Measurements from ENCODE around the gene BCAS4.

BCAS4 gene

DNA sequence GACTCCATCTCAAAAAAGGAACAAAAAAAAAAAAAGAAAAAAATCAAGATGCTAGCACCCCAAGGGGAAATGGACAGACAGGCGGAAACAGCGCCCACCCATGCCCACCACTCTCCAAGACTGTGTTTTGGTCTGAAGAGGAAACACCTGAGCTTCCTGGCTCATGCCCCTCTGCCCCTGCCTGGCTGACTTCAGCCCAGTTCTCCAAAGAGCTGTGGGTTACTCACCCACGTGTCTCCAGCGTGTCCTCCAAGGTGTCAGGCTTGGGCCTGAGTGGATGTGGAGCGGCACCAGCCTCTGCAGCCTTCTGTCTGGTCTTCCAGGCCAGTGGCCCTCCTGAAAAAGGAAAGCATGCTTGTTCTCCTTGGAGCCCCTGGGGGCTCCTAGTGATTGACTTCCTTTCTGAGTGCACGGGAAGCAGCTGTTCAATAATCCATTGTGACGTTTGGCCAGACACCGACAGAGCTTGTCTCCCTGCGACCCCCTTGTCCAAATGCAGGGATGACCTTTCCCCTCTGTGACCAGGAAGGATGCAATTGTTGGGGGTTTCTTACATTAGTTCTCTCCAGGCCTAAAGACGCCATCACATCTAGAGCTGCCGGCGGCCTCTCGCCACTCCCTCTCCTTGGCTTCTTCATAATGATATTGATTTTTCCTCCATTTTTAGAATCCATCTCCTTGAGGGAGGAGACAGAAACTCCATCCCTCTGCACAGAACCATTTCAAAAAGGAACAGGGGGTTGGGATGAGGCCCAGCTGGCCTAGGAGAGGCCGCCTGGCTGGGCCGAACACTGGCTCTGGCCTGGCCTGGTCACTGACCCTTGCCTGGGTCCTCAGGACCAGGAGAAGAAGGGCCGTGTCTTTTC is 77.9 kb downstream of the BCAS4 start:
- DNase-seq (ENCODE audit: insufficient read length, low spot score) (no peak), FAIRE-seq (no peak)
- no peak for TF ChIP-seq SPI1 (IDR thresholded peaks at IDR 0.05; ENCODE audit: low read depth, low read length)
- TF ChIP-seq POLR2A (IDR thresholded peaks at IDR 0.05; ENCODE audit: low read depth, low read length), result no peak
- TF ChIP-seq POU2F2 (IDR thresholded peaks at IDR 0.05; ENCODE audit: low read depth, low read length), result no peak
- TF ChIP-seq TAF1 (IDR thresholded peaks at IDR 0.05; ENCODE audit: low read depth, low read length), result no peak
- no peak for TF ChIP-seq POLR2AphosphoS5 (IDR thresholded peaks at IDR 0.05; ENCODE audit: low read depth, low read length)
- no peak for TF ChIP-seq PAX5 (IDR thresholded peaks at IDR 0.05; ENCODE audit: insufficient read depth, low read length, severe bottlenecking)

DNA sequence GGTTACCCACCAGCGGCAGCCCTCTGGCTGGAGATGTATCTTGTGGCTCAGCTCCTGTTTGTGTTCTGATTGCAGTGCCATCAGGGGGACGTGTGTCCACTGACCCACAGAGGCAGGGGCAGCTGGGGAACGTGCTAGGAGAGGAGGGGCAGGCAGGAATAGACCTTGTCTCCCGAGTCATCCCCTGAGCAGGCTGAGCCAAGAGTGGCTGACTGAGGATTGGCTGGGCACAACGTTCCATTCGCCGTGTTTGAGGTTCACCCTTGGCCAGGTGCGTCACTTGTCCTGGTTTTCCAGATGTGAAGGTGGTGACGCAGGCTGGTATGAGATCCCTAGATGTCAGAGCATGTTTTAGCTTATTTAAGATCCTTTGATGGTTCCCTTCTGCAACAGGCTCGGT is 78.7 kb downstream of the BCAS4 start:
- TF ChIP-seq SPI1 (IDR thresholded peaks at IDR 0.05; ENCODE audit: low read depth, low read length) (no peak), POU2F2 (IDR thresholded peaks at IDR 0.05; ENCODE audit: low read depth, low read length) (no peak), POLR2A (IDR thresholded peaks at IDR 0.05; ENCODE audit: low read depth, low read length) (no peak), TAF1 (IDR thresholded peaks at IDR 0.05; ENCODE audit: low read depth, low read length) (no peak), POLR2AphosphoS5 (IDR thresholded peaks at IDR 0.05; ENCODE audit: low read depth, low read length) (no peak), PAX5 (IDR thresholded peaks at IDR 0.05; ENCODE audit: insufficient read depth, low read length, severe bottlenecking) (no peak)
- DNase-seq (ENCODE audit: insufficient read length, low spot score) (no peak), FAIRE-seq (no peak)

DNA sequence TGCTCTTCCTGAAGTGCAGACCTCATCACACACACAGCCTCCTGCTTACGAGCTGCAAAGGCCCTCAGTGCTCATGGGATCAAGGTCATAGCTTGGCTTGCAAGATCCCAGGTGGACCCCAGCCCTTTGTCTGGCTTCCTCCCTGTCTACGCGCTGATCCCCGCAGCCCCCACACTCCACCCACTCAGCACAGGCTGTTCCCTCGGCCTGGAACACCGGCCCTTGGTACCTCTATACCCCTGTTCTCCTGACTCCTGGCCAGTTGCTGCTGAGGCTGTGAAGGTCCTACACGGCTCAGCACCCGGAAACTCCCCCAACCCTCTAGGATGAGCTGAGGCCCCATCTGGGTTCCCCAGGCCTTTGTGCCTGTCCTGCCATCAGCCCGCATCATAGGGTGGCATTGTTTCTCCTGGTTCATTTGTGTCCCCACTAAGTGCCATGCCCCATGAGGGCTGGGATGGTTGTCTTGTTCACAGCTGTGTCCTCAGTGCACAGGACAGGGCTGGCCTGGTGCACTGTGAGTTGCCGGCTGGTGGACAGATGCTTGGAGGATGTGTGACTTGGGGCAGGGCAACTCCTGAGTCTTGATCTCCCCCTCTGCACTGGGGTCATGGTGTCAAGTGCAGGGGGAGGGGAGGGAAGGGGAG is 79.4 kb downstream of the BCAS4 start:
- FAIRE-seq (no peak), DNase-seq (ENCODE audit: insufficient read length, low spot score) (no peak)
- TF ChIP-seq TAF1 (IDR thresholded peaks at IDR 0.05; ENCODE audit: low read depth, low read length) (no peak), POU2F2 (IDR thresholded peaks at IDR 0.05; ENCODE audit: low read depth, low read length) (no peak), SPI1 (IDR thresholded peaks at IDR 0.05; ENCODE audit: low read depth, low read length) (no peak), POLR2A (IDR thresholded peaks at IDR 0.05; ENCODE audit: low read depth, low read length) (no peak), POLR2AphosphoS5 (IDR thresholded peaks at IDR 0.05; ENCODE audit: low read depth, low read length) (no peak), PAX5 (IDR thresholded peaks at IDR 0.05; ENCODE audit: insufficient read depth, low read length, severe bottlenecking) (no peak)

DNA sequence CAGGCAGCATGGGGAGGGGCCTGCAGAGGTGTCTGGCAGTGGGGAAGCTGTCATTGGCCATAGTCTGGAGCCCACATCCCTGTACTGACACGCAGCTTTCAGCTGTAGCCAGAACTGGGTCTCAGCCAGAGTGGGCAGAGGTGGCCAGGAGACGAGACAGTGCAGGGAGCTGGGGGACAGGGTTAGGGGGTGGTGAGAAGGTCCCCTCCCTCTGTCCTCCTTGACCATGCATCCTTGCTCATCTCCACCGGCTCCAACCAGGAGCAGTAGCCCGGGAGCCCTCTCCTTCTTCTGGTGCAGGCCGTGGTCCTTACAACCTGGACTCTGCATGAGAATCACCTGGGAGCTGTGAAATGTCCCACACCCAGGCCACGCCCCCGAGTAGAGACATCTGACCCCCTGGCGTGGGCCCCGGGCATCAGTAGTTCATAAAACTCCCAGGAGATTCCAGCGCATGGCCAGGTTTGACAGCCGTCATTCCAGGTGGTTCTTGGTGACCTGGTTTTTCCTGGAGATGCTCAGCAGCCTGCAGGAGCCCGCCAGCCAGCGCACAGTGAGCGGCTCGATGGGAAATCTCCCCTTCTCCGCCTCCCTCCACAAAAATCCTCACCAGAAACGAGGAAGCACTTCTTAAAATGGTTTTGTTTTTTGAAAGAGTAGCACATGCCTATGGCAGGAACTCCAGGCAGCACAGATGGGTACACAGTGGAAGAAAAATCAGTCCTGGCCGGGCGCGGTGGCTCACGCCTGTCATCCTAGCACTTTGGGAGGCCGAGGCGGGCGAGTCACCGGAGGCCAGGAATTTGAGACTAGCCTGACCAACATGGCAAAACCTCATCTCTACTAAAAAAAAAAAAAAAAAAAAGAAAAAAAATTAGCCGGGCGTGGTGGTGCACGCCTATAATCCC is 80.2 kb downstream of the BCAS4 start:
- no peak for DNase-seq (ENCODE audit: insufficient read length, low spot score)
- no peak for TF ChIP-seq POLR2A (IDR thresholded peaks at IDR 0.05; ENCODE audit: low read depth, low read length)
- TF ChIP-seq POLR2AphosphoS5 (IDR thresholded peaks at IDR 0.05; ENCODE audit: low read depth, low read length), result no peak
- no peak for TF ChIP-seq PAX5 (IDR thresholded peaks at IDR 0.05; ENCODE audit: insufficient read depth, low read length, severe bottlenecking)
- no peak for TF ChIP-seq SPI1 (IDR thresholded peaks at IDR 0.05; ENCODE audit: low read depth, low read length)
- no peak for TF ChIP-seq TAF1 (IDR thresholded peaks at IDR 0.05; ENCODE audit: low read depth, low read length)
- TF ChIP-seq POU2F2 (IDR thresholded peaks at IDR 0.05; ENCODE audit: low read depth, low read length), result no peak
- FAIRE-seq, result no peak

DNA sequence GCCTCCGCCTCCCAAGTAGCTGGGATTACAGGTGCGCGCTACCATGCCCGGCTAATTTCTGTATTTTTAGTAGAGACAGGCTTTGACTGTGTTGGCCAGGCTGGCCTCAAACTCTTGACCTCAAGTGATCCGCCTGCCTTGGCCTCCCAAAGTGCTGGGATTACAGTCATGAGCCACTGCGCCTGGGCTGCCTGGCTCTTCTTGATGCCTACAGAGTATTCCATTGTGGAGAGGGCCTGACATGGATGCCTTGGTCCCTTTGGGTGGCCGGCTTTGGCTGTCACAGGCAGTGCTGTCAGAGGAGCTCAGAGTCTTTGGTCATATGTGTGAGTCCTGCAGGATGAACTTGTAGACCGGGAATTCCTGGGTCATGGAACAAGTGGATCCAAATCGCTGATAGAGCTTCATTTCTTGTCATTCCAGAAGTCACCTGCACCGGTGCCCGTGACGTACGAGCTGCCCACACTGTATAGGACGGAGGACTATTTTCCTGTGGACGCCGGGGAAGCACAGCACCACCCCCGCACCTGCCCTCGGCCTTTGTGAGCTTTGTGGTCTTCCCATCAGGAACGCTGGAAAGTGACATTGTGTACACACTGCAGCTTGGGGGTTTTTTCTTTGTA is 81.3 kb downstream of the BCAS4 start:
- TF ChIP-seq PAX5 (IDR thresholded peaks at IDR 0.05; ENCODE audit: insufficient read depth, low read length, severe bottlenecking), result no peak
- TF ChIP-seq SPI1 (IDR thresholded peaks at IDR 0.05; ENCODE audit: low read depth, low read length), result no peak
- TF ChIP-seq POLR2AphosphoS5 (IDR thresholded peaks at IDR 0.05; ENCODE audit: low read depth, low read length), result no peak
- TF ChIP-seq POLR2A (IDR thresholded peaks at IDR 0.05; ENCODE audit: low read depth, low read length), result no peak
- TF ChIP-seq POU2F2 (IDR thresholded peaks at IDR 0.05; ENCODE audit: low read depth, low read length), result no peak
- TF ChIP-seq TAF1 (IDR thresholded peaks at IDR 0.05; ENCODE audit: low read depth, low read length), result no peak
- DNase-seq (ENCODE audit: insufficient read length, low spot score) (no peak), FAIRE-seq (no peak)

DNA sequence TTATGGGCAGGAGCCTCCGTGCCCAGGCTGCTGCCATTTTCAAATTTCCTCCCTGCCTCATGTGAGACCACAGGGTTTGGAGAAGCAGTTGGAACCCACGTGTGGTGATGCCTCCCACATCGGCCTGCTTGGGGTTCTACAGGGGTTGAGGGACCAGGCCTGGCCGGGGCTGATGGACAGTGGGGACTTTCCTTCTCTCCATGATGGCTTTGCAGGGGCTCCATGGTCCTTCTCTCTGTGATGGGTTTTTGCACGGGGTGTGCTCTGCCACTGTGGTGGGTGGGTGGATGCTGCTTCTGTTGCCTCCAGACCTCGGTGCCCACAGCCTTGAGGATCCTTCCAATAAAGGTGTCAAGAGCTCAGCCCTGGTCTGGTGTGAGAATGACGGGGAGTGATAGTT is 82.0 kb downstream of the BCAS4 start:
- DNase-seq (ENCODE audit: insufficient read length, low spot score) (no peak), FAIRE-seq (no peak)
- TF ChIP-seq PAX5 (IDR thresholded peaks at IDR 0.05; ENCODE audit: insufficient read depth, low read length, severe bottlenecking), result no peak
- TF ChIP-seq POU2F2 (IDR thresholded peaks at IDR 0.05; ENCODE audit: low read depth, low read length), result no peak
- TF ChIP-seq SPI1 (IDR thresholded peaks at IDR 0.05; ENCODE audit: low read depth, low read length), result no peak
- TF ChIP-seq POLR2AphosphoS5 (IDR thresholded peaks at IDR 0.05; ENCODE audit: low read depth, low read length), result no peak

DNA sequence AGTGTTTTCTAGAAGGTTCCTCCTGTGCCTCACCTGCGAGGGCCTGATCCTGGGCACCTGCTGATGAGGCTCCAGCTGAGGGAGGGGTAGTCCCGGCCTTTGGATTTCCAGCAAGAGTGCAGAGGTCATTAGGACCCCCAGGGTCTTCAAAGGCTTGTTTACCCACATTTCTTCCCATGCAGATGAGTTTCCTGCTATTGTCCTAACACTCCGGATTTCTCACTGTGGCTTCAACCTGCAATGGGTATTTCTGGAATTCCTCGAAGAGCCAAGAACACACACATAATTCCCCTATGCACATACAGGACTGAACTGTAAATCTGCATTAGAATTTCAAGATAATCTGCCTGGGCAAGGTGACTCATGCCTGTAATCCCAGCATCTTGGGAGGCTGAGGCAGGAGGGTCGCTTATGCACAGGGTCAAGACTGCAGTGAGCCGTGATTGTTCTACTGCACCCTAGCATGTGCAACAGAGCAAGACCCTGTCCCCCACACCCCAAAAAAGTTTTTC is 82.4 kb downstream of the BCAS4 start:
- no peak for FAIRE-seq
- no peak for DNase-seq (ENCODE audit: insufficient read length, low spot score)
- no peak for TF ChIP-seq POU2F2 (IDR thresholded peaks at IDR 0.05; ENCODE audit: low read depth, low read length)
- no peak for TF ChIP-seq POLR2AphosphoS5 (IDR thresholded peaks at IDR 0.05; ENCODE audit: low read depth, low read length)
- no peak for TF ChIP-seq TAF1 (IDR thresholded peaks at IDR 0.05; ENCODE audit: low read depth, low read length)
- no peak for TF ChIP-seq PAX5 (IDR thresholded peaks at IDR 0.05; ENCODE audit: insufficient read depth, low read length, severe bottlenecking)
- no peak for TF ChIP-seq SPI1 (IDR thresholded peaks at IDR 0.05; ENCODE audit: low read depth, low read length)
- no peak for TF ChIP-seq POLR2A (IDR thresholded peaks at IDR 0.05; ENCODE audit: low read depth, low read length)
